AG04450 (cell line): ENCODE results near the gene RASL10A. TPM values are rescaled to one million over a fixed set of nuclear protein-coding genes. Genes with fewer than 3 reads are reported as not detected.

Experiments
- CTCF ChIA-PET: fragments of 300-600, 350-600 bp; formaldehyde crosslinking; extraction: SDS; loops from one replicate; lab custom pipeline; 2022; ENCODE audit warnings: antibody characterized with exemption, inconsistent platforms; lab: Charles Lee
- POLR2A ChIA-PET: fragments of 350-600 bp; formaldehyde crosslinking; extraction: SDS; loops from one replicate; lab custom pipeline; 2021; ENCODE audit warnings: antibody characterized with exemption, inconsistent platforms; lab: Yijun Ruan, JAX
- DNase-seq: peaks from one replicate; pipeline ENCODE4 v3.0.0-alpha.2; 2011; ENCODE audit warnings: low read depth, low spot score
- H3K27ac ChIP-seq: one replicate; pipeline ENCODE4 v1.5.1; 2012; ENCODE audit warnings: low read depth, low read length, control low read depth
- H3K27me3 ChIP-seq: one replicate; pipeline ENCODE4 v1.6.0; 2012; ENCODE audit warnings: low read length; ENCODE audit not compliant: control insufficient read depth, insufficient read depth
- H3K4me3 ChIP-seq: 2 replicates; pipeline ENCODE4 v1.5.1; 2011; ENCODE audit warnings: mild to moderate bottlenecking, low read depth, low read length, control low read depth
- H3K9me3 ChIP-seq: 2 replicates; pipeline ENCODE4 v1.5.1; 2012; ENCODE audit warnings: low read length; ENCODE audit not compliant: control insufficient read depth, insufficient read depth
- polyA plus RNA-seq: library from polyadenylated mRNA; depleted of rRNA; stranded (reverse); fragments of >200 nt; gene quantifications from 2 replicates; pipeline ENCODE4 v1.2.3, GENCODE V29; 2011
- TF ChIP-seq, protein P1 (sequence below): IDR thresholded peaks from 2 replicates; pipeline ENCODE4 v1.5.1; 2011; ENCODE audit warnings: low read depth, low read length, control low read depth, inconsistent platforms

RASL10A gene
- polyA plus RNA-seq, 1 experiment = not detected

GRCh38 chr22:29328055-29328454, 12.6 kb upstream of the RASL10A start:
- Histone ChIP-seq H3K4me3 (no peak overlapping the region), H3K9me3 (no peaks in the 10 kb centered on the region; the same call in 1 of the 2 replicates), H3K27ac (no peak overlapping the region), H3K27me3 (no peaks in the 10 kb centered on the region)
- CTCF ChIA-PET = no interaction called here
- DNase-seq = no peak
- POLR2A ChIA-PET = no interaction called here
- TF ChIP-seq, protein P1, sequence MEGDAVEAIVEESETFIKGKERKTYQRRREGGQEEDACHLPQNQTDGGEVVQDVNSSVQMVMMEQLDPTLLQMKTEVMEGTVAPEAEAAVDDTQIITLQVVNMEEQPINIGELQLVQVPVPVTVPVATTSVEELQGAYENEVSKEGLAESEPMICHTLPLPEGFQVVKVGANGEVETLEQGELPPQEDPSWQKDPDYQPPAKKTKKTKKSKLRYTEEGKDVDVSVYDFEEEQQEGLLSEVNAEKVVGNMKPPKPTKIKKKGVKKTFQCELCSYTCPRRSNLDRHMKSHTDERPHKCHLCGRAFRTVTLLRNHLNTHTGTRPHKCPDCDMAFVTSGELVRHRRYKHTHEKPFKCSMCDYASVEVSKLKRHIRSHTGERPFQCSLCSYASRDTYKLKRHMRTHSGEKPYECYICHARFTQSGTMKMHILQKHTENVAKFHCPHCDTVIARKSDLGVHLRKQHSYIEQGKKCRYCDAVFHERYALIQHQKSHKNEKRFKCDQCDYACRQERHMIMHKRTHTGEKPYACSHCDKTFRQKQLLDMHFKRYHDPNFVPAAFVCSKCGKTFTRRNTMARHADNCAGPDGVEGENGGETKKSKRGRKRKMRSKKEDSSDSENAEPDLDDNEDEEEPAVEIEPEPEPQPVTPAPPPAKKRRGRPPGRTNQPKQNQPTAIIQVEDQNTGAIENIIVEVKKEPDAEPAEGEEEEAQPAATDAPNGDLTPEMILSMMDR = no peak

DNA sequence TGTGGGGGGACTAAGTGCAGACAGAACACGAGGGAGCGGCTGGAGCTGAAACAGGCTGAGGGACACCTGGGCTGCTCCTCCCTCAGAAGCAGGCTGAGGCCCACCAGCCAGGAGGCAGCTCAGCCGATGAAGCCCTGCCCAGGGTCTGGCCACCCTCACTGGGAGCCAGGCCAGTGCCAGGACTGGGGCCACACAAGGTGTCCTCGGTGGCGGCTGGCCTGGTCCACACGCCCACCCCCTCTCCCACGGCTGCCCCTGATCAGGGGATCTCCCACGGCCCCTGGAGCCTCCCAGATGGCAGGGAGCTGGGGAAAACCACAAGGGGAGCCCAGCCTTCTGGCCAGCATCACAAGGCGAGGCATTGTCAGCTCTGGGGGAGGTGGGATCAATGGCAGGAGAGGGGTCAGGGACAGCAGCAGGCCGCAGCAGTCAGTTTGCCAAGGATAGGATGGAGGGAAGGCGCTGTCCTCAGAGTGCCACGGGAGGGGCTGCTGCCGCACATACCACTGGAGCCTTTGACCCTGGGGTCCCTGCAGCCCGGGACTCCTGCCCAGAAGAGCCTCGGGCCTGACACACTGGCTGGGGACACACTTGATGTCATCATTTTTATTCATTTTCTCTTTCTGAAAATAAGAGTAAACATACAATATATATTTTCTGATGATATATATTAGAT, 11.7 kb upstream of the RASL10A start:
- no peak overlapping the region for H3K4me3 ChIP-seq
- CTCF ChIA-PET = no interaction called here
- no peaks in the 10 kb centered on the region; the same call in 1 of the 2 replicates for H3K9me3 ChIP-seq
- H3K27me3 ChIP-seq = no peaks in the 10 kb centered on the region
- POLR2A ChIA-PET = no interaction called here
- no peak overlapping the region for H3K27ac ChIP-seq
- TF ChIP-seq, protein P1 = no peak
- DNase-seq = no peak

- Histone ChIP-seq H3K27ac (no peak overlapping the region), H3K4me3 (no peak overlapping the region), H3K9me3 (no peaks in the 10 kb centered on the region; the same call in 1 of the 2 replicates), H3K27me3 (no peaks in the 10 kb centered on the region)
- ChIA-PET POLR2A (no interaction called here), CTCF (no interaction called here)
- no peak for DNase-seq
- TF ChIP-seq, protein P1 = no peak
Observed at GRCh38 chr22:29326481-29326880, 11.0 kb upstream of the RASL10A start.

DNA sequence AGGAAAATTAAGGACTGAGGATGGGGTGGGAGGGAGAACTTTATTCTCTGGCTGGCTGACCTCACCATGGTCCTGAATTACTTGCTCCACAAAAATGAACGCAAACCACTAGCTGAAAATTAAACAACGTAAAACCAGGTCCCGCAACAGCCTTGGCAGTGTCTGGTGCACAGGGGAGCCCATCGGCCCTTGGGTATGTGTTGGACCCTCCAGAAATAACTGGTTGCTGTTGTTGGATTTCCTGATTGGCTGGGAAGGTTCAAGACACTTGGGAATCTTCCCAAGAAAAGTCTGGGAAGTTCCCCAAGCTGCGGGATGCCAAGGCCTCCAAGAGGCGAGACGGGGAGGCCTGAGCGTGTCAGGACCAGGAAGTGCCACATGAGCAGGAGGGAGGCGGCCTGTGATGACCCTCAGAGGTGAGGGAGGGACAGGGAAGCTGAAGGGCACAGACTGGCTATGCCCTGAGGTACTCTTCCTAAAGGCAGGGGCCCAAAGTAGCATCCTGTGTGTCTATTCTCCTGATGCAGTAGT, 10.4 kb upstream of the RASL10A start:
- Histone ChIP-seq H3K27ac (no peak overlapping the region), H3K4me3 (no peak overlapping the region), H3K9me3 (no peaks in the 10 kb centered on the region; the same call in 1 of the 2 replicates), H3K27me3 (no peaks in the 10 kb centered on the region)
- ChIA-PET POLR2A (no interaction called here), CTCF (no interaction called here)
- DNase-seq = no peak
- TF ChIP-seq, protein P1 = no peak

- ChIA-PET POLR2A (interaction anchor here (0.5 kb wide), 1 partner anchor 1572 kb away, joined by 5 read pairs; no protein-coding TSS in a partner anchor), CTCF (no interaction called here)
- TF ChIP-seq, protein P1 = no peak
- H3K27me3 ChIP-seq = no peaks in the 10 kb centered on the region
- no peaks in the 10 kb centered on the region; the same call in 1 of the 2 replicates for H3K9me3 ChIP-seq
- H3K27ac ChIP-seq = no peak overlapping the region
- no peak for DNase-seq
- H3K4me3 ChIP-seq = no peak overlapping the region
Observed at GRCh38 chr22:29325356-29325755, 9.9 kb upstream of the RASL10A start.
